Glomerular visceral epithelial cell (primary cell): ENCODE results near the gene DBN1.
"Not testable (repeated sequence)": the region's sequence is repeated elsewhere in the genome, so short reads cannot be mapped to it uniquely, and the experiment has no call there.

ENCODE experiments used
- DNase-seq: peaks from one replicate; pipeline ENCODE4 v3.0.0-alpha.2; 2016; ENCODE audit errors: extremely low spot score

The DBN1 gene

GRCh38 chr5:177490992-177491391 lies 17.6 kb upstream of the DBN1 start:
- no peak for DNase-seq

- no peak for DNase-seq
Measured at GRCh38 chr5:177490311-177490991, 17.0 kb upstream of the DBN1 start.

GRCh38 chr5:177489119-177489716 lies 15.8 kb upstream of the DBN1 start:
- DNase-seq, result no peak

- DNase-seq, result no peak
Measured at GRCh38 chr5:177487975-177488374, 14.5 kb upstream of the DBN1 start.

- no peak for DNase-seq
Measured at GRCh38 chr5:177487144-177487543, 13.7 kb upstream of the DBN1 start.

- DNase-seq, result no peak
Measured at GRCh38 chr5:177486256-177486655, 12.8 kb upstream of the DBN1 start.

GRCh38 chr5:177485753-177486152 lies 12.3 kb upstream of the DBN1 start:
- not testable (repeated sequence) for DNase-seq

- DNase-seq, result no peak
Measured at GRCh38 chr5:177484902-177485549, 11.6 kb upstream of the DBN1 start.

GRCh38 chr5:177483994-177484901 lies 10.8 kb upstream of the DBN1 start:
- no peak for DNase-seq

- DNase-seq, result no peak
Measured at GRCh38 chr5:177483042-177483441, 9.6 kb upstream of the DBN1 start.

- DNase-seq, result no peak
Measured at GRCh38 chr5:177482359-177482795, 8.9 kb upstream of the DBN1 start.

- DNase-seq, result peak; percentile 87
Measured at GRCh38 chr5:177479774-177480173, 6.3 kb upstream of the DBN1 start.

GRCh38 chr5:177478711-177479646 lies 5.5 kb upstream of the DBN1 start:
- DNase-seq, result no peak

- no peak for DNase-seq
Measured at GRCh38 chr5:177477701-177478477, 4.5 kb upstream of the DBN1 start.

GRCh38 chr5:177476531-177477233 lies 3.2 kb upstream of the DBN1 start:
- no peak for DNase-seq

- no peak for DNase-seq
Measured at GRCh38 chr5:177475563-177476427, 2.4 kb upstream of the DBN1 start.

GRCh38 chr5:177474846-177475562 lies 1.6 kb upstream of the DBN1 start:
- no peak for DNase-seq

GRCh38 chr5:177474002-177474476 lies 605 bp upstream of the DBN1 start:
- no peak for DNase-seq
